GM21360 (cell line): ENCODE measurements around the gene MCTP1.
A peak's percentile ranks its signal among the peaks of the same experiment; 100 is the strongest.
"Not testable (repeated sequence)": the region's sequence is repeated elsewhere in the genome, so short reads cannot be mapped to it uniquely, and the experiment has no call there.

Source experiments
- ATAC-seq: cut with Tn5 transposase; IDR thresholded peaks from one replicate; pipeline ENCODE4 v1.9.1; 2021; ENCODE audit warnings: mild to moderate bottlenecking, moderate library complexity; ENCODE audit not compliant: unreplicated experiment

The MCTP1 gene

DNA sequence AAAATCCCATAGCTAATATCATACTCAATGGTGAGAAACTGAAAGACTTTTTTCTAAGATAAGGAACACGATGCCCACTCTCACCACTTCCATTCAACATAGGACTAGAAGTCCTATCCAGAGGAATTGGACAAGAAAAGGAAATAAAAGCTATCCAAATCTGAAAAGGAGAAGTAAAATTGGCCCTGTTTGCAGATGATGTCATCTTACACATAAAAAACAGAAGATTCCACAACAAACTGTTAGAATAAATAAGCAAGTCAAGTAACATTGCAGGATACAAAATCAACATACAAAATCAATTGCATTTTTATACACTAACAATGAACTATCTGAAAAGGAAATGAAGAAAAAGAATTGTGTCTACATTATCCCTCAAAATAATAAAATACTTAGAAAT lies 308.0 kb downstream of the MCTP1 start:
- ATAC-seq = no peak

DNA sequence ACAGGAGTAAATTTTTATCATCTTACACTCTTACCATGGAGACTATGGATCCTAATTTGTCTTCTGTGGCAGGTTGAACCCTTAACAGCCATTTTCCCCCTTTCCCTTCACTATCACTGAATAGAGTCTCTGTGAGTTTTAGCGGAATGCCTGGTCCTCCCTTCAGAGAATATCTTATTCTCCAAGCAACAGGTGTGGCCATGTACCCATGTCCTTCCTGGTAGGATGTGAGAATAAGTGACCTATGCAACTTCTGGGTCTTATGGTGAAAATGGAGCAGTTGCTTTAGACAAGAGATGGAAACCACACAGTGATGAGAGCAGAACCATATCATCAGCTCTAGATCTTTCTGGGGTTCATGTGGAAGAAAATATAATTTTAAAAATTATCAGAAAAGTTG lies 312.6 kb downstream of the MCTP1 start:
- no peak for ATAC-seq

DNA sequence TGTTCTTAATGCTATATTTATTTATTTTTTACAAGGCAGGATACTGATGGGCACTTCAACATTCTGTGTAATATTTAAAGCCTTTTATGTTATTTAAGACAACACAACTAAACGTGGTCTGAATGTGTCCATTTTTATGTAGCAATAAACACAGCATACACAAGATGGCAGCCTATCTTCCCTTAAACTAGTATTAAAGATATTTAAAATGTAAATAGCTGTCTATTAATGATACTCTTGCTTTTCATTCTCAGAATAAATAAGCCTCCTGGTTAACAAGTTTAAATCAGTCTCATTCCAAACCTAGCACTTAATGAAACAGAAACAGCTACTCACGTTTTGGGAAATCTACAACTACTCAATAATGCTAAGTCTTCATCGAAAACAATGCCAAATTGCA lies 315.7 kb downstream of the MCTP1 start:
- peak; percentile 51 for ATAC-seq

GRCh38 chr5:94968507-94969095 lies 316.3 kb downstream of the MCTP1 start:
- peak; percentile 61 for ATAC-seq

GRCh38 chr5:94967525-94967924 lies 317.4 kb downstream of the MCTP1 start:
- ATAC-seq = no peak

DNA sequence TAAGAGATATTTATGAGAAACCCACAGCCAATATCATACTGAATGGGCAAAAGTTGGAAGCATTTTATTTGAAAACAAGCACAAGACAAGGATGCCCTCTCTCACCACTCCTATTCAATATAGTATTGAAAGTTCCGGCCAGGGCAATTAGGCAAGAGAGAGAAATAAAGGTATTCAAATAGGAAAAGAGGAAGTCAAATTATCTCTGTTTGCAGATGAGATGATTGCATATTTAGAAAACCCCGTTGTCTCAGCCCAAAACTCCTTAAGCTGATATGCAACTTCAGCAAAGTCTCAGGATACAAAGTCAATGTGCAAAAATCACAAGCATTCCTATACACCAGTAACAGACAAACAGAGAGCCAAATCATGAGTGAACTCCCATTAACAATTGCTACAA lies 325.6 kb downstream of the MCTP1 start:
- ATAC-seq = not testable (repeated sequence)

- no peak for ATAC-seq
Measured at GRCh38 chr5:94945656-94946055, 339.2 kb downstream of the MCTP1 start.

DNA sequence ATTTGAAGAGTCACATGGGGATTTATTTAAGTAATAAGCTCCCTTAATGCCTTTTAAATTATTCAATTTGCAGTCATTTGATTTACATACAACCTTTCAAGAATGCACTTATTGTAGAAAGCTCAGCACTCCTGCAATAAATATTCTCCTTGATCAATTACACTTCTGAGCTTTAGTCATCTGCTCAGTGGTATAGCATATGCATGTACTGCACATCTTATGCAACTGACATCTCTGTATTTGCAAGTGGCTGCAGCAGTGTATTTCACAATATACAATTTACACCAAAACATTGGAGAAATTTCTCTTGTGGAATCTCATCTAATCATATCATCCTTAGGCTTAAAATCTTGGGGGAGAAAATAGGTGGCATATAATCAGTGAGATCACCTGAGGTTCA lies 340.7 kb downstream of the MCTP1 start:
- no peak for ATAC-seq

GRCh38 chr5:94941122-94941755 lies 343.7 kb downstream of the MCTP1 start:
- ATAC-seq = no peak

- no peak for ATAC-seq
Measured at GRCh38 chr5:94932259-94932658, 352.6 kb downstream of the MCTP1 start.

DNA sequence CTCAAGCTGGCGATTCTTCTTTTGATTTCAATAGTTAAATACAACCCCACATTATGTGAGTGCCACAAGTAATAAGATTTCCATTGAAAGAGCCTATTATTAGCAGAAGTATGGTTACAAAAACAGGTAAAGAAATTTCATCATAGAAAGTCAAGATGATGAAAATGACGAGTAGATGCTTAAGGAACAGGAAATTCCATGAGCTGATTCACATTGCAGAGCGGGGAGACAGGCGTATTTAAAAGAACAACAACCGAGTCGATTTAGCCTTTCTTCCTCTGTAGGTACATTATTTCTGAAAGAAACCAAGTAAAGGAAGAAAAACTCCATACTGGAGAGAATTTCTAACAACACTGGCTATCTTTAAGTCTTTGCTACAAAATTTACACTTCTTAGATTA lies 356.0 kb downstream of the MCTP1 start:
- ATAC-seq = no peak

GRCh38 chr5:94920570-94920969 lies 364.3 kb downstream of the MCTP1 start:
- ATAC-seq = no peak

GRCh38 chr5:94916619-94917018 lies 368.3 kb downstream of the MCTP1 start:
- no peak for ATAC-seq

GRCh38 chr5:94911276-94911675 lies 373.6 kb downstream of the MCTP1 start:
- ATAC-seq = no peak

DNA sequence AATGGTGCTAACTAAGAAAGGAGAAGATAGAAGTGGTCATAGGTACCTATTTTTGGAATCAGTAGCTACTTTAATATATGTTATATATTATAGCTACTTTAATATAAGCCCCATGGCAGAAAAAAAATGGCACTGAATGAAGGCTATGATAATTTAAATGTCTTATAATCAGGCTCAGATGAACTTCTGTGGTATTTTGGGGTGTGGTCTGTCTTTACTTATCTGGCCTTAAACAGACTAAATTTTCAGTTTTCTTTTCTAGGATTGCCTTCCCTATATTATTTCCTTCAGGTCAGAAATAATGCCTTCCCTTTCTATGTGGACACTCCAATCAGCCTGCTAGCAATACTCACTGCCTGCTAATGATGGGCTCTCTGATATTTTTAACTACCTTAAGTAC lies 374.2 kb downstream of the MCTP1 start:
- ATAC-seq = no peak

- no peak for ATAC-seq
Measured at GRCh38 chr5:94908889-94909480, 375.9 kb downstream of the MCTP1 start.

DNA sequence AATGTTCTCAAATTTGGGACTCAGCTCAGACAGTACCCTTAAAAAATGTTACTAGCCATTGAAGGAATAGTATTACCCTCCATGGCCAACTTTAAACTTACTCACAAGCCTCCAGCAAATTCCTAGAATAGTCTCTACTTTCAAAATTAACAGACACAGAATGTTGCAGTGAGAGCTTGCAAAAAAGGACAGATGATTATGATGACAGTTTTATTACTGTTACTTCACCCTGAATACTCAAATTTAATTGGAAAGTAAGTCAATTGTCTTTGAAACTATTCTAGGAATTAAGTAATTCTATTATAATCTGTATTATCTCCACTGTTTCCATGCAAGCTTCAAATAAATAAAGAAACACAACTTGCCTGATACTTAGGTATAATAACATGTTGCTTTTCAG lies 378.1 kb downstream of the MCTP1 start:
- ATAC-seq = no peak

DNA sequence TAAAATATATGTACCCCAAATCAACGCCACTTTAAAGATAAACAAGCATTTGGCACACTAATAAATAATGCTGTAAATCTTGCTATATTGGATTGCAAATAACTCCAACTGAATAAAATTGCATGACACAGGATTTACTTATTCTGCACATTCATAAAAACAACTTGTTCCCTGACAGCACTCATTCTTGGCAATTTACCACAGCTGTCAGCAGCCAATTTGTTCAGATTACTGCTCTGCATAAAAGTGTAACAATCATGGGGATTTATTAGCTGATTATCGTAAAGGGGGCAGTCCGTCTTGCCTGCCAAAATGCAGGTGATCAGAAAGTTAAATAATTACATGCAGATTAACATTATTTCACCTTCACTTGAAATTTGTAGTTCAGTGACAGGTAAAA lies 381.2 kb downstream of the MCTP1 start:
- ATAC-seq = no peak

- peak; percentile 97 for ATAC-seq
Measured at GRCh38 chr5:94901191-94901979, 383.5 kb downstream of the MCTP1 start.

DNA sequence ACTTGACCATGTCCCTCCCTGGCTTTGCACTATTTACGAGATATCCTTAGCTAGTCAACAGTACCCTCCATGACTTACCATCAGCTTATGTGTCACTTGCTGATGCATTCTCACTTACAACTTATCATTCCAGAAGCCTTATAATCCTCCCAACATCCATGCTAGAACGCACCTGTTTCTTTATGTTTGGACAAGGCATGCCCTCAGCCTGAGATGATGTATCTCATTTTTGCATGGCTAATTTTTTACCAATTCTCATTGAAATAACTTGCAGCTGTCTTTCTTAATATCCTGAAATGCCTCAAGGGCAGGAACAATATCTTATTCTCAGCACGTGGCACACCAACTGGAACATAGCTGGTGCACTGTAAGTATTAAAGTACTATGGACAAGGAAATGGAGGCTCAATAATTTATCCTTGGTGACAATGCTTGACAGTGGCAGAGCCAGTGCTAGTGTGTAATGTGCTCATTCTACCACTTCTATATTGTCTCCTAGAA lies 384.8 kb downstream of the MCTP1 start:
- ATAC-seq = no peak

- ATAC-seq = no peak
Measured at GRCh38 chr5:94893412-94894135, 391.3 kb downstream of the MCTP1 start.
